IPS DF 4.7 (cell line): ENCODE data around the gene TSPAN32.
"Not testable (repeated sequence)": the region's sequence is repeated elsewhere in the genome, so short reads cannot be mapped to it uniquely, and the experiment has no call there.

ENCODE experiments used
- DNase-seq: peaks from one replicate; pipeline ENCODE4 v3.0.0-alpha.2; 2013; ENCODE audit warnings: low spot score; ENCODE audit errors: extremely low read depth

Gene TSPAN32

GRCh38 chr11:2363130-2363529 is 61.3 kb downstream of the TSPAN32 start:
- no peak for DNase-seq

DNA sequence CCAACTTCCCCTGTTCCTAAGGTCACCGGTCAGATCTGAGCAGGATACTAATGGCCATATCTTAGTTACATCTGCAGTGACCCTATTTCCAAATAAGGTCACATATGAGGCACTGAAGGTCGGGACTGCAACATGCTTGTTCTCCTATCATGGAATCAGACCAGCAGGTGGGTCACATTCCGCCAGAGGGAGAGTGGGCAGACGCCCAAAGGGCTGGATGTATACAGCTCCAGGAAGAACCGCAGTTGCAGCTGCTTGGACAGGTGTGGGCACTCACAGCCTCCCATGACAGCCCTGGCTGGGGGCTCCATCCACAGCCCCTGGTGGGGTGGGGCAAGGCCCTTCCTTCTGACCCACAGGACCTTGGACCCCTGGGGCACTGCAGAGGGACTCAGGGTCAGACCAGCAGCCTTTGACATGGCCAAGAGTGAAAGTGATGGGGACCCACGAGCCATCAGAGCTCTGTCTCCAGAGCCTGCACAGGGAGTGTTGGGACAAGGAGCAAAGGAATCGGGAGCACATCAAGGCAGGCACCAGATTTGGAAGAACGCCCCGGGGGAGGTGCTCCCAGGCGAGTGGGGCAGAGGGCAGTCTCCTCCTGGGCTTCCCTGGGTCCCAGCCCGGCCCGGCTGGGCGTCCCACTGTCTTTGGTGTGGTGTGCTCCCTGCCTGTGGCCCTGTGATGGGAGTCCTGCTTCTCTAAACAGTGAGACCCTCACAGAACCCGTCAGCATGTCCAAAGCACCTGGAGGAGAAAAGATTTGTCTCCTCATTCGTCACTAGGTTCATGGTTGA is 62.0 kb downstream of the TSPAN32 start:
- no peak for DNase-seq

- DNase-seq: not testable (repeated sequence)
These were observed 62.6 kb downstream of the TSPAN32 start for GRCh38 chr11:2364386-2364785.

DNA sequence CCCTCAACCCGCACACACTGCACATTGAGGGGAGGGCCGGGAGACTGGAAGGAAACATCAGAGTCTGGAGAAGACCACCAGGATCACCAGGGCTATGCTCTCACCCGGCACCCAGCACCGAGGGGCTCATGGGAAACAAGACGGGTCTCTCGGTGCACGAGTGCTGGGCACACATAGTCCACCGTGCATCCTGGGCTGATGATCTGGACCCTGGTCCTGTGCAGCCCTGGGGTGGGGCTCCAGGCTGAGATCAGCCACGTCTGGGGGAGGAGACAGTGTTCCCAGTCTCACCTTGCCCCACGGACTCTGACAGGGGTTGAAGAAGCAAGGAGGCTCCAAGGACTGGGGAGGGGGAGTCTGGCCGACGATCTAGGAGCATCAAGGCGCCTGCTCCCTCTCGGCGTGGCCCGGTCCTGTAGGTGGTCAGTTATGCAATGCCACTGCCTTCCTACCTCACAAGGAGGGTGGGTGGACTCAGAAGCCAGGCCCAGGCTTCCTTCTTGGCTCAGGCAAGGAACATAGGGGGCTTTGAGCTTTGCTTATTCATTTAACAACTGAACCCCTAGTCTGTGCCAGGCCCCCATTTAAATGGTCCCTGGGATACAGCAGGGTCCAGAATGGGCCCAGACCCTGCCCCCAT is 63.9 kb downstream of the TSPAN32 start:
- DNase-seq: no peak

DNA sequence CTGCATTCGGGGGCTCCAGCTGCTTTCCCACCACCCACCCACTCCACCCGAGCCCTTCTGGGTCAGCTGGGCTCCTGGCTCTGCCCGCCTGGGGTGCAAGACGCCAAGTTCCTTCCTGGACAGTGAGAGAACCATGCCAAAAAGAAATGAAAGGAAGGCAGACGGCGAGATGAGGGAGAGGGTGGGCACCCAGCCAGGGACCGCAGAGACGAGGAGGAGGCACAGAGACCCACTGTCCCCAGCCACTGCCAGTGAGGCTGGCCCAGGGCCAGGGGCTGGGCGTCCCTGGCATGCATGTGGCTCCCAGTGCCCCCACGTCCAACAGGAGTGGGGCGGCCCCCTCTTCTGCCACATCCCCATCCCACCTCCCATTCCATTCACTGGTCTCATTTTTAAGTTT is 64.5 kb downstream of the TSPAN32 start:
- DNase-seq: no peak

DNA sequence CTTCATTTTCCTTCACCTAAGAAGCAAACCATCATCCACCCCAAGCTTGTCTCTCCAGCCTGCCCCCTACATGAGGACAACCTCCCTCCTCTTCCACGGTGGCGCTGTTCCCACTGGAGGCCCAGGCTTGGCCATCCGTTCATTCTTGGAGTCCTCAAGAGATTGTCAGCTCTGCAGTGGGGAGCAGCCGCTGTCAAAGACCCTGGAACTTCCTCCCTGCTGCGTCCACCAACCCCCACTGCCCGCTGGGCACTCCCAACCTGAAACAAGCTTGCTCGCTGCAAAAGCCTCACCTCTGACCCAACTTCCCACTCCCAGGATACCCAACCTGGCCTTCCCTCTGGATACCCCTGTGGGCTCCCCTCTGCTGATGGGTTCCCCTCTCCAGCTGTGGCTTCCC is 64.9 kb downstream of the TSPAN32 start:
- no peak for DNase-seq

GRCh38 chr11:2367266-2368160 is 65.7 kb downstream of the TSPAN32 start:
- DNase-seq: no peak
